ENCODE results near the gene KLHL21. TPM values are rescaled to one million over a fixed set of nuclear protein-coding genes. Genes with fewer than 3 reads are reported as not detected.
A peak's percentile ranks its signal among the peaks of the same experiment; 100 is the strongest.

KLHL21 gene
- total and polyA plus RNA-seq, 9 of the 15 experiments (the other 6 are each of a cell fraction or from before 2014, with no cell fraction given): 2.1 to 42.1 (median 17.5) TPM

GRCh38 chr1:6625584-6626149 is 23.0 kb upstream of the KLHL21 start (continued):
- TF ChIP-seq EWSR1 (IDR thresholded peaks at IDR 0.05; ENCODE audit: borderline replicate concordance, low read depth, partially characterized antibody) (no peak), SMARCB1 (IDR thresholded peaks at IDR 0.05; ENCODE audit: insufficient read length, low read depth) (peak; percentile 28), ATF1 (CRISPR knock-in tag; IDR thresholded peaks at IDR 0.05) (no peak), ATF1 (tag; IDR thresholded peaks at IDR 0.05) (peak; percentile 36; the same call in 1 of the 2 replicates), SMAD3 (CRISPR knock-in tag; conservative IDR thresholded peaks at IDR 0.05) (no peak), ZNF224 (CRISPR knock-in tag; IDR thresholded peaks at IDR 0.05) (0 out of 2 replicates have a peak, but pooled peaks have one; percentile 44), ETV1 (tag; conservative IDR thresholded peaks at IDR 0.05; ENCODE audit: low read depth) (no peak), SMARCA4 (IDR thresholded peaks at IDR 0.05) (peak; percentile 31; the same call in 1 of the 2 replicates), GTF2E2 (tag; IDR thresholded peaks at IDR 0.05) (no peak), TOE1 (IDR thresholded peaks at IDR 0.05; ENCODE audit: borderline replicate concordance) (no peak), TOE1 (CRISPR knock-in tag; IDR thresholded peaks at IDR 0.05; ENCODE audit: borderline replicate concordance, low read depth) (no peak), RBM15 (IDR thresholded peaks at IDR 0.05; ENCODE audit: insufficient read depth, low read length) (no peak), MECOM (CRISPR knock-in tag; IDR thresholded peaks at IDR 0.05) (no peak), SIN3A (IDR thresholded peaks at IDR 0.05; ENCODE audit: borderline replicate concordance in 2 of 2, control insufficient read depth in 1 of 2, low read depth in 2 of 2, low read length in 2 of 2) (peak; percentile 17 to 31; a peak in 2 of 4 replicates), NRF1 (conservative IDR thresholded peaks at IDR 0.05 in 1 of 2, IDR thresholded peaks at IDR 0.05 in 1 of 2) (0 out of 4 replicates have a peak, but pooled peaks of 1 of the 2 experiments have one; percentile 8), POLR3G (IDR thresholded peaks at IDR 0.05; ENCODE audit: extremely low read depth, insufficient read length, insufficient replicate concordance) (no peak), SRSF1 (IDR thresholded peaks at IDR 0.05; ENCODE audit: low read depth, low read length) (no peak)
- TF ChIP-seq, protein P1, sequence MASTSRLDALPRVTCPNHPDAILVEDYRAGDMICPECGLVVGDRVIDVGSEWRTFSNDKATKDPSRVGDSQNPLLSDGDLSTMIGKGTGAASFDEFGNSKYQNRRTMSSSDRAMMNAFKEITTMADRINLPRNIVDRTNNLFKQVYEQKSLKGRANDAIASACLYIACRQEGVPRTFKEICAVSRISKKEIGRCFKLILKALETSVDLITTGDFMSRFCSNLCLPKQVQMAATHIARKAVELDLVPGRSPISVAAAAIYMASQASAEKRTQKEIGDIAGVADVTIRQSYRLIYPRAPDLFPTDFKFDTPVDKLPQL (IDR thresholded peaks at IDR 0.05; ENCODE audit: extremely low read depth, insufficient read length): no peak
- TF ChIP-seq, protein P2, sequence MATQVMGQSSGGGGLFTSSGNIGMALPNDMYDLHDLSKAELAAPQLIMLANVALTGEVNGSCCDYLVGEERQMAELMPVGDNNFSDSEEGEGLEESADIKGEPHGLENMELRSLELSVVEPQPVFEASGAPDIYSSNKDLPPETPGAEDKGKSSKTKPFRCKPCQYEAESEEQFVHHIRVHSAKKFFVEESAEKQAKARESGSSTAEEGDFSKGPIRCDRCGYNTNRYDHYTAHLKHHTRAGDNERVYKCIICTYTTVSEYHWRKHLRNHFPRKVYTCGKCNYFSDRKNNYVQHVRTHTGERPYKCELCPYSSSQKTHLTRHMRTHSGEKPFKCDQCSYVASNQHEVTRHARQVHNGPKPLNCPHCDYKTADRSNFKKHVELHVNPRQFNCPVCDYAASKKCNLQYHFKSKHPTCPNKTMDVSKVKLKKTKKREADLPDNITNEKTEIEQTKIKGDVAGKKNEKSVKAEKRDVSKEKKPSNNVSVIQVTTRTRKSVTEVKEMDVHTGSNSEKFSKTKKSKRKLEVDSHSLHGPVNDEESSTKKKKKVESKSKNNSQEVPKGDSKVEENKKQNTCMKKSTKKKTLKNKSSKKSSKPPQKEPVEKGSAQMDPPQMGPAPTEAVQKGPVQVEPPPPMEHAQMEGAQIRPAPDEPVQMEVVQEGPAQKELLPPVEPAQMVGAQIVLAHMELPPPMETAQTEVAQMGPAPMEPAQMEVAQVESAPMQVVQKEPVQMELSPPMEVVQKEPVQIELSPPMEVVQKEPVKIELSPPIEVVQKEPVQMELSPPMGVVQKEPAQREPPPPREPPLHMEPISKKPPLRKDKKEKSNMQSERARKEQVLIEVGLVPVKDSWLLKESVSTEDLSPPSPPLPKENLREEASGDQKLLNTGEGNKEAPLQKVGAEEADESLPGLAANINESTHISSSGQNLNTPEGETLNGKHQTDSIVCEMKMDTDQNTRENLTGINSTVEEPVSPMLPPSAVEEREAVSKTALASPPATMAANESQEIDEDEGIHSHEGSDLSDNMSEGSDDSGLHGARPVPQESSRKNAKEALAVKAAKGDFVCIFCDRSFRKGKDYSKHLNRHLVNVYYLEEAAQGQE (IDR thresholded peaks at IDR 0.05; ENCODE audit: borderline replicate concordance): no peak
- TF ChIP-seq, protein P2 (CRISPR knock-in tag; IDR thresholded peaks at IDR 0.05; ENCODE audit: low read depth): no peak
